Hepatocyte (in vitro differentiated cells): ENCODE data around the gene CD163L1. TPM values are rescaled to one million over a fixed set of nuclear protein-coding genes. Genes with fewer than 3 reads are reported as not detected.
A peak's percentile ranks its signal among the peaks of the same experiment; 100 is the strongest.

ENCODE experiments used
- DNase-seq: peaks from one replicate; pipeline ENCODE4 v3.0.0-alpha.2; 2016; ENCODE audit warnings: low spot score
- H2AFZ ChIP-seq: fragments of 200-600 bp; sonication (generic); 2 replicates; pipeline ENCODE4 v1.6.0; 2016; ENCODE audit warnings: antibody characterized with exemption, mild to moderate bottlenecking
- H3K27ac ChIP-seq: fragments of 200-600 bp; sonication (generic); 2 replicates; pipeline ENCODE4 v1.5.1; 2016; ENCODE audit warnings: mild to moderate bottlenecking
- H3K27me3 ChIP-seq: fragments of 200-600 bp; sonication (generic); 2 replicates; pipeline ENCODE4 v1.6.1; 2016
- H3K36me3 ChIP-seq: fragments of 200-600 bp; sonication (generic); replicated peaks from 2 replicates; pipeline ENCODE4 v1.5.1; 2016; ENCODE audit warnings: low read depth; ENCODE audit not compliant: insufficient read depth
- H3K4me1 ChIP-seq: fragments of 200-600 bp; sonication (generic); 2 replicates; pipeline ENCODE4 v1.5.1; 2016; ENCODE audit warnings: mild to moderate bottlenecking, moderate library complexity; ENCODE audit not compliant: insufficient read depth
- H3K4me2 ChIP-seq: fragments of 200-600 bp; sonication (generic); 2 replicates; pipeline ENCODE4 v1.6.0; 2016
- H3K4me3 ChIP-seq: fragments of 200-600 bp; sonication (generic); 2 replicates; pipeline ENCODE4 v1.5.1; 2016; ENCODE audit warnings: mild to moderate bottlenecking
- H3K79me2 ChIP-seq: fragments of 200-600 bp; sonication (generic); 2 replicates; pipeline ENCODE4 v1.6.0; 2017; ENCODE audit warnings: mild to moderate bottlenecking
- H3K9me2 ChIP-seq: fragments of 200-600 bp; sonication (generic); replicated peaks from 2 replicates; pipeline ENCODE4 v1.6.0; 2017; ENCODE audit warnings: mild to moderate bottlenecking; ENCODE audit not compliant: insufficient read depth
- H3K9me3 ChIP-seq: fragments of 200-600 bp; sonication (generic); 2 replicates; pipeline ENCODE4 v1.5.1; 2016; ENCODE audit warnings: low read depth, mild to moderate bottlenecking
- H4K20me1 ChIP-seq: fragments of 200-600 bp; sonication (generic); 2 replicates; pipeline ENCODE4 v1.6.0; 2016; ENCODE audit warnings: mild to moderate bottlenecking; ENCODE audit not compliant: insufficient read depth, poor library complexity, severe bottlenecking
- CTCF ChIP-seq: fragments of 200-600 bp; sonication (generic); IDR thresholded peaks from 2 replicates; pipeline ENCODE4 v1.5.1; 2016; ENCODE audit warnings: antibody characterized with exemption, mild to moderate bottlenecking; ENCODE audit not compliant: poor library complexity
- EZH2 ChIP-seq: fragments of 200-600 bp; sonication (generic); IDR thresholded peaks from 2 replicates; pipeline ENCODE4 v1.6.1; 2016; ENCODE audit warnings: antibody characterized with exemption, mild to moderate bottlenecking, borderline replicate concordance
- EZH2phosphoT487 ChIP-seq: fragments of 200-600 bp; sonication (generic); IDR thresholded peaks from one replicate; pipeline ENCODE4 v1.6.1; 2018; ENCODE audit warnings: antibody characterized with exemption, mild to moderate bottlenecking, low read depth, moderate library complexity; ENCODE audit not compliant: unreplicated experiment, severe bottlenecking
- WGBS: methylation state at CpG from one replicate; pipeline ENCODE4 v1.1.6; 2016; ENCODE audit warnings: low lambda C conversion rate; ENCODE audit errors: missing lambda C conversion rate; 5-methylcytosine and 5-hydroxymethylcytosine counted together
- polyA plus RNA-seq: library from polyadenylated mRNA; unstranded; fragments of >200 nt; fragmentation: Nextera tagmentation; extraction: Ambion mirVana; gene quantifications from 2 replicates; pipeline ENCODE4 v1.2.1, GENCODE V29; 2016
- total RNA-seq: library from RNA; depleted of rRNA; stranded (reverse); fragments of >200 nt; gene quantifications from 2 replicates; pipeline ENCODE4 v1.2.3, GENCODE V29; 2014

Gene CD163L1
- total and polyA plus RNA-seq, 2 experiments from 2014 or later = 1.7 TPM; not detected in 1

- no peak overlapping the region for H2AFZ ChIP-seq
- no peak overlapping the region for H3K4me2 ChIP-seq
- DNase-seq = peak; percentile 76
- 69% methylated on average over 7 of the region's 7 CpGs for WGBS
- H3K4me3 ChIP-seq = no peak overlapping the region
- H4K20me1 ChIP-seq = no peaks in the 10 kb centered on the region
- TF ChIP-seq CTCF (peak; percentile 87), EZH2 (no peak)
- no peaks in the 10 kb centered on the region for H3K27me3 ChIP-seq
- H3K9me3 ChIP-seq = no peaks in the 10 kb centered on the region
- H3K9me2 ChIP-seq = no peaks in the 10 kb centered on the region
- no peaks in the 10 kb centered on the region for H3K4me1 ChIP-seq
- no peaks in the 10 kb centered on the region for H3K79me2 ChIP-seq
- H3K27ac ChIP-seq = no peak overlapping the region
- no peaks in the 10 kb centered on the region for H3K36me3 ChIP-seq
Observed at GRCh38 chr12:7460375-7461259, 16.7 kb upstream of the CD163L1 start.

DNA sequence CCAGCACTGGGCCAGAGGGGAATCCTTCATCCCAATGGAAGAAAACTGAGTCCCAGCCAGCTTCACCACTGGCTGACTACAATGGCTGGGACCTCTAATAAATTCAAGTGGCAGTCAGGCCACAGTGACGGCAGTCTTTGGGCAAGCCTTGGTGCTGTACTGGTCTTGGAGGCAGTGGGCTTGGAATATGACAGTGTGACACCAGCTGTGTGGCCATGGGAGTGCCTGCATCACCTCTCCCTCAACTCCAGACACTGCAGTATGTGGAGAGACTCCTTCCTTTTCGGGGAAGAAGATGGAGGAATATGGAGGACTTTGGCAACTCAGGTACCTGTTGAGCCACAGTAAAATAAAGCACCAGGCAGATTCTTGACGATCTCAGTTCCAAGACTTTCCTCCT, 16.0 kb upstream of the CD163L1 start:
- H3K4me3 ChIP-seq = no peak overlapping the region
- WGBS = 91% methylated on average over 3 of the region's 3 CpGs
- no peak for DNase-seq
- TF ChIP-seq EZH2phosphoT487 (no peak), CTCF (no peak), EZH2 (no peak)
- H3K79me2 ChIP-seq = no peaks in the 10 kb centered on the region
- H3K27ac ChIP-seq = no peak overlapping the region
- H3K27me3 ChIP-seq = no peaks in the 10 kb centered on the region
- H3K9me3 ChIP-seq = no peaks in the 10 kb centered on the region
- no peak overlapping the region for H2AFZ ChIP-seq
- H4K20me1 ChIP-seq = no peaks in the 10 kb centered on the region
- H3K9me2 ChIP-seq = no peaks in the 10 kb centered on the region
- no peaks in the 10 kb centered on the region for H3K36me3 ChIP-seq
- H3K4me1 ChIP-seq = no peaks in the 10 kb centered on the region
- no peak overlapping the region for H3K4me2 ChIP-seq

GRCh38 chr12:7451756-7452155, 7.8 kb upstream of the CD163L1 start:
- no peak overlapping the region for H2AFZ ChIP-seq
- no peak for DNase-seq
- H3K9me2 ChIP-seq = no peaks in the 10 kb centered on the region
- H3K4me3 ChIP-seq = no peak overlapping the region
- no peaks in the 10 kb centered on the region for H3K9me3 ChIP-seq
- H3K4me1 ChIP-seq = no peaks in the 10 kb centered on the region
- 84% methylated on average over 3 of the region's 3 CpGs for WGBS
- no peaks in the 10 kb centered on the region for H3K79me2 ChIP-seq
- H3K4me2 ChIP-seq = no peak overlapping the region
- no peak overlapping the region for H3K27ac ChIP-seq
- peaks cover 3% of the 10 kb centered on the region for H3K27me3 ChIP-seq
- no peaks in the 10 kb centered on the region for H3K36me3 ChIP-seq
- TF ChIP-seq EZH2 = no peak
- TF ChIP-seq CTCF = no peak
- no peak for TF ChIP-seq EZH2phosphoT487
- no peaks in the 10 kb centered on the region for H4K20me1 ChIP-seq
